Dendritic cell treated with granulocyte-macrophage colony-stimulating factor and Interleukin-4, amounts not matched to agents 40 ng/mL and 50 ng/mL, for 4 days (primary cell): ENCODE results near the gene QTRT2.

Experiments used
- H3K27ac Mint-ChIP-seq: one replicate; pipeline ENCODE4 v1.8.0; 2022; ENCODE audit warnings: mild to moderate bottlenecking, mixed read lengths
- H3K27me3 Mint-ChIP-seq: one replicate; pipeline ENCODE4 v1.8.0; 2022; ENCODE audit warnings: mild to moderate bottlenecking, mixed read lengths
- H3K36me3 Mint-ChIP-seq: one replicate; pipeline ENCODE4 v1.8.0; 2022; ENCODE audit warnings: low read depth, mixed read lengths
- H3K4me1 Mint-ChIP-seq: one replicate; pipeline ENCODE4 v1.8.0; 2022; ENCODE audit warnings: low read depth, mixed read lengths
- H3K4me3 Mint-ChIP-seq: one replicate; pipeline ENCODE4 v1.8.0; 2022; ENCODE audit warnings: mild to moderate bottlenecking, moderate library complexity, mixed read lengths
- H3K9me3 Mint-ChIP-seq: one replicate; pipeline ENCODE4 v1.8.0; 2022; ENCODE audit warnings: mixed read lengths
- intact Hi-C: fragments of 100-400 bp; cut with micrococcal nuclease; formaldehyde crosslinking; loops from one replicate; pipeline ENCODE4 v1.15.0; 2022

QTRT2 gene

GRCh38 chr3:114052216-114052615 is 4.3 kb upstream of the QTRT2 start:
- Mint-ChIP-seq H3K4me1 (peaks cover 2% of the 10 kb centered on the region), H3K4me3 (no peak overlapping the region), H3K27ac (no peak overlapping the region), H3K27me3 (no peaks in the 10 kb centered on the region), H3K36me3 (peaks cover 13% of the 10 kb centered on the region), H3K9me3 (no peaks in the 10 kb centered on the region)
- intact Hi-C loops, result loop anchor here (10.0 kb wide), 1 partner anchor 1093 kb away; the partner anchor contains the start of gene ZBTB20

DNA sequence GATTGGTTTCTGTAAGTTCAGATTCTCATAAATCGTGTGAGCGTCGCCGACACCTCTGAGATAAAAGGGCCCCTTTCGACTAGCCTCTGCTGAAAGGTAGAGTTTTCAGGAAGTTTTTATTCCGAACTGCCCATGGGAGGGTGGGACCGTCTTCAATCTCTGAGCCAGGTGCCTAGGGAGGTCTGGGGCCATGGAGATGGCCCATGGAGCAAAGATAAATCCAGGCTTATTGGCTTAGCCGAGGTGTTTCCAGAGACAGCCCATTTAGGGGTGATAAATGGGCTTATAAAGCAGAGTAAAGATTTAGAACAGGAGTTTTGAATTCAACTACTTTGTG is 442 bp downstream of the QTRT2 start:
- Mint-ChIP-seq H3K4me1 (peaks cover 47% of the 10 kb centered on the region), H3K27ac (peak overlapping the region; percentile 97), H3K9me3 (no peaks in the 10 kb centered on the region), H3K36me3 (peaks cover 42% of the 10 kb centered on the region), H3K27me3 (no peaks in the 10 kb centered on the region), H3K4me3 (peak overlapping the region; percentile 92)
- intact Hi-C loops, result loop anchor here (2.0 to 10.0 kb wide), 5 partner anchors 110 to 1088 kb away; partner anchors contain the start of genes ATP6V1A, GRAMD1C, NAA50 and USF3

DNA sequence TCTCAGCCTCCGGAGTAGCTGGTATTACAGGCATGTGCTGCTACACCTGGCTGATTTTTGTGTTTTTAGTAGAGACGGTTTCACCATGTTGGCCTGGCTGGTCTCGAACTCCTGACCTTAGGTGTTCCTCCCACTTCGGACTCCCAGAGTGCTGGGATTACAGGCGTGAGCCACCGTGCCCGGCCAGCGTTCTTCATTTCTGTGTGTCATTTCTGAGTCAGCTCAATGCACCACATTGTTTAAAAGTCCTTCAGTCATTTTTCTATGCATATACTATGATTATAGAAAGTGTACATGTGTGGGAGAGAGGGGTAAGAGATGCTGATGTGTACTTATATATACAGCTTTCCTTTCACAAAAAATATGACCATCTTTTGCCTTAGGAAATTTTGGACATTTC is 2.1 kb downstream of the QTRT2 start:
- Mint-ChIP-seq H3K27ac (no peak overlapping the region), H3K27me3 (no peaks in the 10 kb centered on the region), H3K9me3 (no peaks in the 10 kb centered on the region), H3K4me1 (peaks cover 49% of the 10 kb centered on the region), H3K4me3 (peak overlapping the region; percentile 26), H3K36me3 (peaks cover 47% of the 10 kb centered on the region)
- intact Hi-C loops, result loop anchor here (5.0 to 10.0 kb wide), 2 partner anchors 221 to 1086 kb away; partner anchors contain the start of genes GRAMD1C and ZBTB20

DNA sequence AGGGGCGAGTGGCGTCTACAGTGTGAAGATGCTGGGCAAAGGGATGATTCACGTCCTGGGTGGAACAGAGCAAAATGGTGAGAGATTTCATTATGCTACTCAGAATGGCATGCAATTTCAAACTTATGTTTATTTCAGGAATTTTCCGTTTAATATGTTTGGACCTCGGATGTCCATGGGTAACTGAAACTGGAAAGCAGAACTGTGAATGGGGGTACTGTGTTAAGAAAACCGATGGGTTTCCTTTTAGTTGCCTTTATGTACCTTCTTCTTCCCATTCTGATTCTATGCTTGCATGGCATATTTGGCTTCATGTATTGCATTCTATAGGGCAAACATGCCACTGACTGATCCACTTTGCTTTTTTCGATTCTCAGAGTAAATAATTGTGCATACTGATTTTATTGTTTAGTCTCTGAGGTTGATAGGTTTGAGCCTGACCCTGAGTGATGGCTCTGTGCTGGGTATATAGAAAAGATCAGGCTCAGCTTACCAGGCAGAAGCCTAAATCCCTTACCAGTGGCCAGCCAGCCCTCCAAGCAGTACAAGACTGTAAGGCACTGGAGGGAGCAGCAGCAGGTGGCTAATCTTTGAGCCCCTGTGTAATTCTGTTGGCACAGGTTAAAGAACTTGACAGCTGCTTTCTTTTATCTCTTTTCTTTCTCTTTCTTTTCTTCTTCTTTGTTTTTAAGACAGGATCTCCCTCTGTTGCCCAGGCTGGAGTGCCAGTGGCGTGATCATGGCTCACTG is 4.5 kb downstream of the QTRT2 start:
- peaks cover 68% of the 10 kb centered on the region for H3K36me3 Mint-ChIP-seq
- H3K4me3 Mint-ChIP-seq, result no peak overlapping the region
- peaks cover 49% of the 10 kb centered on the region for H3K4me1 Mint-ChIP-seq
- H3K27me3 Mint-ChIP-seq, result no peaks in the 10 kb centered on the region
- no peaks in the 10 kb centered on the region for H3K9me3 Mint-ChIP-seq
- H3K27ac Mint-ChIP-seq, result peak overlapping the region; percentile 43
- intact Hi-C loops, result no loop called here

DNA sequence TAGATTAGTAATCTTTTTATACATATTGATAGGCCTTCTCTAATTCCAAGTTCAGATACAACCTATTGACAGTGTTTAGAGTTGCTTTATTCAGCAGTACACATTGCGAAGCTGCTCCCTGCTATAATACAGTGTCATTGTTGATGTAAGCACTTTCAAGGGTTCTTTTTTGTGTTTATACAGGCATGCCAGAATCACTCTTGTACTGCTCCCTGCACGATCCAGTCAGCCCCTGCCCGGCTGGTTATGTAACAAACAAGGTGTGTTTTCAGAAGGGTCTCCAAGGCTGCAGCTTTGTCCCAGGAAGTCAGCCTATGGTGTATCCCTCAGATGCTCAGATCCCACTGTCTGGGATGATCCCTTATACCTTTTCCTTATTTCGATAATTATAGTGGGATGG is 11.3 kb downstream of the QTRT2 start:
- peaks cover 81% of the 10 kb centered on the region for H3K36me3 Mint-ChIP-seq
- no peaks in the 10 kb centered on the region for H3K27me3 Mint-ChIP-seq
- H3K27ac Mint-ChIP-seq, result no peak overlapping the region
- intact Hi-C loops, result no loop called here
- H3K9me3 Mint-ChIP-seq, result no peaks in the 10 kb centered on the region
- no peaks in the 10 kb centered on the region for H3K4me1 Mint-ChIP-seq
- H3K4me3 Mint-ChIP-seq, result no peak overlapping the region

- Mint-ChIP-seq H3K4me3 (no peak overlapping the region), H3K27ac (no peak overlapping the region), H3K36me3 (peaks cover 87% of the 10 kb centered on the region), H3K9me3 (no peaks in the 10 kb centered on the region), H3K27me3 (no peaks in the 10 kb centered on the region), H3K4me1 (no peaks in the 10 kb centered on the region)
- intact Hi-C loops, result no loop called here
Measured at GRCh38 chr3:114068336-114068735, 11.8 kb downstream of the QTRT2 start.

DNA sequence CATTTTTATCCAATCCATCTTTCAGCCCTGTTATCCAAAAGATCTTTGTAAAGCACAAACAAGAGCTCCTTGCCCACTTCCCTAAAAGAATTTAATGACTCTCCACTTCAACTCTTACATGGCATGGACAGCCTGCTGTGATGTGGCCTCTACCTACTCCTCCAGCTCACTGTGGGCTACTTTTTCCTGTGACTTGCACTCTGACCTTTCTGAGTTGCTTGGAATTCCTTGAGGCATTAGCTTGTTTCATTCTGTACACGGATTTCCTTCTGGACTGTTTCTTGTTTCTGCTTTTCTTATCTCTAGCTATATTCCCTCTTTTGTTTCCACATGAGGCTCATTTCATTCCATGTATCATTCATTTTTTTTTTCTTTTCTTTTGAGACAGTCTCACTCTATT is 15.2 kb downstream of the QTRT2 start:
- no peaks in the 10 kb centered on the region for H3K9me3 Mint-ChIP-seq
- no peak overlapping the region for H3K27ac Mint-ChIP-seq
- intact Hi-C loops, result no loop called here
- no peaks in the 10 kb centered on the region for H3K4me1 Mint-ChIP-seq
- H3K4me3 Mint-ChIP-seq, result no peak overlapping the region
- peaks cover 90% of the 10 kb centered on the region for H3K36me3 Mint-ChIP-seq
- H3K27me3 Mint-ChIP-seq, result no peaks in the 10 kb centered on the region

GRCh38 chr3:114076711-114077110 is 20.2 kb downstream of the QTRT2 start:
- Mint-ChIP-seq H3K4me1 (no peaks in the 10 kb centered on the region), H3K27ac (no peak overlapping the region), H3K4me3 (no peak overlapping the region), H3K27me3 (no peaks in the 10 kb centered on the region), H3K36me3 (peaks cover 98% of the 10 kb centered on the region), H3K9me3 (no peaks in the 10 kb centered on the region)
- intact Hi-C loops, result no loop called here

- no peaks in the 10 kb centered on the region for H3K9me3 Mint-ChIP-seq
- no peak overlapping the region for H3K27ac Mint-ChIP-seq
- H3K4me1 Mint-ChIP-seq, result no peaks in the 10 kb centered on the region
- H3K27me3 Mint-ChIP-seq, result no peaks in the 10 kb centered on the region
- no peak overlapping the region for H3K4me3 Mint-ChIP-seq
- intact Hi-C loops, result no loop called here
- H3K36me3 Mint-ChIP-seq, result peaks cover 97% of the 10 kb centered on the region
Measured at GRCh38 chr3:114078126-114078525, 21.6 kb downstream of the QTRT2 start.

GRCh38 chr3:114079761-114080160 is 23.2 kb downstream of the QTRT2 start:
- peaks cover 98% of the 10 kb centered on the region for H3K36me3 Mint-ChIP-seq
- H3K27me3 Mint-ChIP-seq, result no peaks in the 10 kb centered on the region
- H3K9me3 Mint-ChIP-seq, result no peaks in the 10 kb centered on the region
- intact Hi-C loops, result loop anchor here (10.0 kb wide), 1 partner anchor 265 kb away; no protein-coding TSS in a partner anchor
- no peaks in the 10 kb centered on the region for H3K4me1 Mint-ChIP-seq
- H3K27ac Mint-ChIP-seq, result no peak overlapping the region
- no peak overlapping the region for H3K4me3 Mint-ChIP-seq

DNA sequence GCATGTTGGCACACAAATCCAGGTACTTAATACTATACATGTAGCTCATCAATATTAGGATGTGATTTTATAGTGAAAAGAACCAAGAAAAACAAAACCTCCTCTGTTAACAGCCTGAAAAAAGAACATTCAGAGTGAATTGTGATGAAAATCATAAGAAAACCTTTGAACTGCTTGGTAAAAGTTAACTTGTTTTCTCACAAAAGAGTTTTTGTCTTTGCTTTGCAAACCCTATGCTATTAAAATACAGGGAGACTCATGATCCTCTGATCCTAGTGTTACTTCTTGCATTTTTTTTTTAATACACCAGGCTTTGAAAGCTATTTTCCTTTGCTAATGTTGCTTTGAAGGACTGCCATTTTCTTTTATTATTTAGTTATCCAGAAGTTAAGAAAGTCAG is 23.7 kb downstream of the QTRT2 start:
- no peak overlapping the region for H3K27ac Mint-ChIP-seq
- no peaks in the 10 kb centered on the region for H3K4me1 Mint-ChIP-seq
- no peaks in the 10 kb centered on the region for H3K27me3 Mint-ChIP-seq
- intact Hi-C loops, result loop anchor here (10.0 kb wide), 1 partner anchor 265 kb away; no protein-coding TSS in a partner anchor
- H3K9me3 Mint-ChIP-seq, result no peaks in the 10 kb centered on the region
- peaks cover 99% of the 10 kb centered on the region for H3K36me3 Mint-ChIP-seq
- H3K4me3 Mint-ChIP-seq, result no peak overlapping the region

GRCh38 chr3:114081037-114081436 is 24.5 kb downstream of the QTRT2 start:
- H3K27ac Mint-ChIP-seq, result no peak overlapping the region
- H3K4me3 Mint-ChIP-seq, result no peak overlapping the region
- no peaks in the 10 kb centered on the region for H3K27me3 Mint-ChIP-seq
- intact Hi-C loops, result loop anchor here (10.0 kb wide), 1 partner anchor 266 kb away; no protein-coding TSS in a partner anchor
- H3K36me3 Mint-ChIP-seq, result peaks cover 99% of the 10 kb centered on the region
- no peaks in the 10 kb centered on the region for H3K9me3 Mint-ChIP-seq
- no peaks in the 10 kb centered on the region for H3K4me1 Mint-ChIP-seq

DNA sequence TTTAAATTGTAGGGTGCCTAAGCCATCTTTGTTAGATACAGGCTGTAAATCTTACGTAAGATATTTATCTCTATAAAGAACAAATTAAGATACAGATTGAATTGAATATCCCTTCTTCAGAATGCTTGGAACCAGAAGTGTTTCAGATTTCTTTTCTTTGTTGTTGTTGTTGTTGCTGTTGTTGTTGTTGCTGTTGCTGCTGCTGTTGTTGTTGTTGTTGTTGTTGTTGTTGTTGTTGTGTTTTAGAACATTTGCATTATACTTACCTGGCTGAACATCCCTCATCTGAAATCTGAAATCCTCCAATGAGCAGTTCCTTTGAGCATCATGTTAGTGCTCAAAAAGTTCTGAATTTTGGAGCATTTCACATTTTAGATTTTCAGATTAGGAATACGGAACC is 26.6 kb downstream of the QTRT2 start:
- intact Hi-C loops, result loop anchor here (10.0 kb wide), 1 partner anchor 268 kb away; no protein-coding TSS in a partner anchor
- Mint-ChIP-seq H3K27me3 (no peaks in the 10 kb centered on the region), H3K4me1 (no peaks in the 10 kb centered on the region), H3K36me3 (peaks cover 99% of the 10 kb centered on the region), H3K9me3 (peaks cover 8% of the 10 kb centered on the region), H3K27ac (no peak overlapping the region), H3K4me3 (no peak overlapping the region)

DNA sequence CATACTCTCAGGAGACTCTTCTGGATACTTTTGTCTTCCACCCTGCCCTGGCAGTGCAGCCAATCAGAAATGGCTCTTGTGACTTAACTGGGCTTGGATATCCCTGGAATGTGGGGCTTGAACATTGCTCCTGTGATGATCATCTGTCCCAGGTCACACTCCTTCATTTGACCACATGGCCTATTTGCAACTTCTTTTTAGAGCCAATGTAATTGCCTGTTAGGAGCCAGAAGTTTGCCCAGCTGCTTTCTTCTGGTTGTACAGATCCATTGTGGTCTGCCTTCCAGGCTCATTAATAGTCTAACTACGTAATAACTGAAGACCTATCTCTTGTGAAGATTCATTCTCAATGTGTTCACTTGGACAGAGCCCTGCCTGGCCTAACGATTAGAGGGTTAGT is 29.8 kb downstream of the QTRT2 start:
- peaks cover 67% of the 10 kb centered on the region for H3K36me3 Mint-ChIP-seq
- H3K4me1 Mint-ChIP-seq, result no peaks in the 10 kb centered on the region
- no peak overlapping the region for H3K4me3 Mint-ChIP-seq
- H3K27ac Mint-ChIP-seq, result no peak overlapping the region
- intact Hi-C loops, result loop anchor here (10.0 kb wide), 1 partner anchor 272 kb away; no protein-coding TSS in a partner anchor
- H3K9me3 Mint-ChIP-seq, result peaks cover 8% of the 10 kb centered on the region
- no peaks in the 10 kb centered on the region for H3K27me3 Mint-ChIP-seq
